ENCODE data around the gene PFN1. TPM values are rescaled to one million over a fixed set of nuclear protein-coding genes. Genes with fewer than 3 reads are reported as not detected.

PFN1 gene
- total RNA-seq, 1 experiment from 2014 or later = 1,213 TPM

DNA sequence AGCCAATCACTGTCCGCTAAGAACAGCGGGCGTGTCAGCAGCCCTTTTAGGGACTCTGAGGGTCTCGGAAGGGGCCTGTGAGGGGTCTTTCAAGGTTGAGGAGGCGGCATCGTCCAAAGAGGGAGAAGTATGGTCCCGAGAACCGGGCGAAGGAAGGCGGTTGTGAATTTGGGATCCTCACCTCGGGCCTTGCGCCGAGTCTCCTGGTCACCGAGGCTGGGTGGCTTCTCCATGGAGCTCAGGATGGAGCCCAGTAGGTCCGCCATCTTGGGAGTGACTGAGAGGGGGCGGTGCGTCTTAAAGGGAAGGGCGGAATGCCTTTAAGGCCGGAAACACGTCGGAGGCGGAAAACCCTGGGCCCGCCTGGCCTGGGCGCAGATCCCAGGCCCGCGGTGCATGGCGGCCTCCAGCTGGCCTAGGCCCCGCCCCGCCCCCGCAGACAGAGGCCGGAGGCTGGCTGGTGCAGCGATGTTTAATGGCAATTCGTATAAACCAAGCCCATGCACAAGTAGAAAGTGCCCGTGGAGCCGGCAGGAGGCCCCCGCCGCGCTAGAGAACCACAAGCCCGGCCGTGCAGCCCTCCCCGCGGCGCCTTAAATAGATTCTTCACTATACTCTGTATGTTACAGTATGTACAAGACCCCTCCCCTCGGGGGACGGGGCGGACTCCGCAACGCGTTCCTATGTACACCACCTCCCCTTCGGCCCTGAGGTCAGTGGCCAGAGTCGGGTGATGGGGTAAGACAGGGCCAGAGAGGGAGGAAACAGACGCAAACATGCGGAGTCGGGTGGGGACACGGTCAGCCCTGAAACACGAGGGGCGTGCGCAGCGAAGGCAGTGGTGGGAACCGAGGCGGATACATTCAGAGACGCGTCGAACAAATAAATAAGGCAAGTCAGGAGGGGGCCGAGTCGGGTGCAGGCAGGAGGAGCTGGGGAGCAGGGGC lies 19.5 kb upstream of the PFN1 start, which contains the start of gene SPAG7 (continued):
- TF ChIP-seq, protein P1, sequence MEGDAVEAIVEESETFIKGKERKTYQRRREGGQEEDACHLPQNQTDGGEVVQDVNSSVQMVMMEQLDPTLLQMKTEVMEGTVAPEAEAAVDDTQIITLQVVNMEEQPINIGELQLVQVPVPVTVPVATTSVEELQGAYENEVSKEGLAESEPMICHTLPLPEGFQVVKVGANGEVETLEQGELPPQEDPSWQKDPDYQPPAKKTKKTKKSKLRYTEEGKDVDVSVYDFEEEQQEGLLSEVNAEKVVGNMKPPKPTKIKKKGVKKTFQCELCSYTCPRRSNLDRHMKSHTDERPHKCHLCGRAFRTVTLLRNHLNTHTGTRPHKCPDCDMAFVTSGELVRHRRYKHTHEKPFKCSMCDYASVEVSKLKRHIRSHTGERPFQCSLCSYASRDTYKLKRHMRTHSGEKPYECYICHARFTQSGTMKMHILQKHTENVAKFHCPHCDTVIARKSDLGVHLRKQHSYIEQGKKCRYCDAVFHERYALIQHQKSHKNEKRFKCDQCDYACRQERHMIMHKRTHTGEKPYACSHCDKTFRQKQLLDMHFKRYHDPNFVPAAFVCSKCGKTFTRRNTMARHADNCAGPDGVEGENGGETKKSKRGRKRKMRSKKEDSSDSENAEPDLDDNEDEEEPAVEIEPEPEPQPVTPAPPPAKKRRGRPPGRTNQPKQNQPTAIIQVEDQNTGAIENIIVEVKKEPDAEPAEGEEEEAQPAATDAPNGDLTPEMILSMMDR (IDR thresholded peaks at IDR 0.05 in 2 of 3, conservative IDR thresholded peaks at IDR 0.05 in 1 of 3; ENCODE audit: borderline replicate concordance in 1 of 3, insufficient read depth in 1 of 3, low read depth in 2 of 3, low read length in 2 of 3) = no peak
- TF ChIP-seq EGR1 (IDR thresholded peaks at IDR 0.05; ENCODE audit: low read depth) = peak; percentile 96
- TF ChIP-seq POLR2AphosphoS5 (IDR thresholded peaks at IDR 0.05; ENCODE audit: low read depth, low read length) = peak; percentile 84

DNA sequence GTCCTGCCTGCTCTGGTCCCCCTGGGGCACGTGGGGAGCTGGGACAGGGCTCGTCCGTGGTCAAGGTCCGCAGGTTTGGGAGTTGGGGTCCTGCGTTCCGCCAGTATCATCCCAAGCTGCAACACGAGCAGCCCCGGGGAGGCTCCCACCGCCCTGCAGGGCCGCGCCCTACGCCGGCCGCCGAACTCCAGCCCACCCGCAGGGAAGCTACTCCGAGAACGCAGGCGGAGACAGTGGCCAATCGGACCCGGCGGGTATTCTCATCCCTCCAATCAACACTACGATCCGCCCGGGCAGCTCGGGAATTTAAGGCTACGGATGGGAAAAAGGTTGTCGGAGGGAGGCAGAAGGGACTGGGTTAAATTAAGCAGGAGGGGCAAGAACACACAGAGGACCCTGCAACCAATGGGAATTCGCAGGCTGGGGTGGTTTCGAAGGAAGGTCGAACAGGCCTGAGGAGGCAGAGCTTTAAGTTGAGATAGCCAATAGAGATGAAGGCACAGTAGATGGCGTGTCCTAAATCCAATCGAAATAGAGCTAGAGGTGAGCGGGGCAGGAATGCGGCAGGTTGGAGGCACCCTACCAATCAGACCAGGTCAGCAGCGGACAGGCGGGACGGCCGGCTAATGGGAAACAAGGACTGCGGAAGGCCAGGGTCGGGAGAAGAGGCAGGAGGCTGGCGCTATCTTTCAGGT lies 18.7 kb upstream of the PFN1 start:
- intact Hi-C loops (cut with micrococcal nuclease) = loop anchor here (1.0 kb wide), 4 partner anchors 17 to 58 kb away; partner anchors contain the start of genes CAMTA2, RNF167 and SLC25A11
- TF ChIP-seq, protein P2, sequence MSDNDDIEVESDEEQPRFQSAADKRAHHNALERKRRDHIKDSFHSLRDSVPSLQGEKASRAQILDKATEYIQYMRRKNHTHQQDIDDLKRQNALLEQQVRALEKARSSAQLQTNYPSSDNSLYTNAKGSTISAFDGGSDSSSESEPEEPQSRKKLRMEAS (IDR thresholded peaks at IDR 0.05) = peak; percentile 67; the same call in 1 of the 2 replicates
- TF ChIP-seq YY1 (IDR thresholded peaks at IDR 0.05; ENCODE audit: extremely low read depth, insufficient replicate concordance, low read depth, low read length) (peak; percentile 31), SP1 (IDR thresholded peaks at IDR 0.05; ENCODE audit: low read depth) (peak; percentile 99)
- TF ChIP-seq, protein P3, sequence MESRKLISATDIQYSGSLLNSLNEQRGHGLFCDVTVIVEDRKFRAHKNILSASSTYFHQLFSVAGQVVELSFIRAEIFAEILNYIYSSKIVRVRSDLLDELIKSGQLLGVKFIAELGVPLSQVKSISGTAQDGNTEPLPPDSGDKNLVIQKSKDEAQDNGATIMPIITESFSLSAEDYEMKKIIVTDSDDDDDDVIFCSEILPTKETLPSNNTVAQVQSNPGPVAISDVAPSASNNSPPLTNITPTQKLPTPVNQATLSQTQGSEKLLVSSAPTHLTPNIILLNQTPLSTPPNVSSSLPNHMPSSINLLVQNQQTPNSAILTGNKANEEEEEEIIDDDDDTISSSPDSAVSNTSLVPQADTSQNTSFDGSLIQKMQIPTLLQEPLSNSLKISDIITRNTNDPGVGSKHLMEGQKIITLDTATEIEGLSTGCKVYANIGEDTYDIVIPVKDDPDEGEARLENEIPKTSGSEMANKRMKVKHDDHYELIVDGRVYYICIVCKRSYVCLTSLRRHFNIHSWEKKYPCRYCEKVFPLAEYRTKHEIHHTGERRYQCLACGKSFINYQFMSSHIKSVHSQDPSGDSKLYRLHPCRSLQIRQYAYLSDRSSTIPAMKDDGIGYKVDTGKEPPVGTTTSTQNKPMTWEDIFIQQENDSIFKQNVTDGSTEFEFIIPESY (IDR thresholded peaks at IDR 0.05; ENCODE audit: extremely low read depth, insufficient replicate concordance, low read length) = no peak
- ChIA-PET POLR2A (interaction anchor here (0.7 to 5.0 kb wide), 11 partner anchors 10 to 176 kb away, joined by 3 to 45 read pairs (median 10); partner anchors contain the start of genes CAMTA2, ENO3, PFN1 and RNF167), RAD21 (ENCODE audit: low non-redundant PET in 1 of 2, low total read pairs in 2 of 2, uncharacterized antibody in 2 of 2, unreplicated experiment in 2 of 2) (interaction anchor here (0.6 to 2.2 kb wide), 5 partner anchors 12 to 58 kb away, joined by 3 to 11 read pairs (median 6); partner anchors contain the start of genes RNF167 (in 2 of the 2), SLC25A11 (in 2 of the 2) and PFN1 (in 1 of the 2)), CTCF (interaction anchor here (0.5 to 2.2 kb wide), 7 partner anchors 9 to 95 kb away, joined by 4 to 12 read pairs (median 7); partner anchors contain the start of genes CAMTA2, RNF167 and SLC25A11)
- Histone ChIP-seq H3K36me3 (ENCODE audit: control insufficient read depth in 1 of 2, insufficient read depth in 2 of 2, low read length in 2 of 2) (peaks cover 0 to 13% of the 10 kb centered on the region in 2 experiments; a peak in 2 of 4 replicates), H3K27me3 (ENCODE audit: insufficient read depth, low read length) (no peaks in the 10 kb centered on the region), H4K20me1 (ENCODE audit: insufficient read depth) (no peaks in the 10 kb centered on the region), H3K4me1 (ENCODE audit: control insufficient read depth in 1 of 2, insufficient read depth in 2 of 2, low read length in 2 of 2) (peaks cover 19 to 33% of the 10 kb centered on the region in 2 experiments), H3K4me2 (ENCODE audit: low read length) (peak overlapping the region; percentile 84), H2AFZ (ENCODE audit: low read depth, low read length, poor library complexity, severe bottlenecking) (no peak overlapping the region), H3K79me2 (ENCODE audit: insufficient read depth, low read length) (peaks cover 17% of the 10 kb centered on the region; the same call in 1 of the 2 replicates), H3K4me3 (replicated peaks in 1 of 2; ENCODE audit: low read depth in 1 of 2, low read length in 2 of 2) (peak overlapping the region; percentile 70 to 79), H3K27ac (ENCODE audit: low read depth, low read length) (peak overlapping the region; percentile 96), H3K9me2 (ENCODE audit: insufficient read depth) (no peaks in the 10 kb centered on the region), H3K9ac (ENCODE audit: low read length) (peak overlapping the region; percentile 80), H3K9me3 (ENCODE audit: control insufficient read depth in 1 of 2, insufficient read depth in 1 of 2, low read depth in 1 of 2, low read length in 2 of 2) (no peaks in the 10 kb centered on the region)
- TSS peak; percentile 69 for BruUV-seq (replicated peaks)
- ATAC-seq = peak; percentile 91
- DNase-seq (ENCODE audit: low read depth, low spot score) = peak; percentile 100

All from HCT116 (cell line).